ENCODE measurements around the gene CMIP.

The CMIP gene

DNA sequence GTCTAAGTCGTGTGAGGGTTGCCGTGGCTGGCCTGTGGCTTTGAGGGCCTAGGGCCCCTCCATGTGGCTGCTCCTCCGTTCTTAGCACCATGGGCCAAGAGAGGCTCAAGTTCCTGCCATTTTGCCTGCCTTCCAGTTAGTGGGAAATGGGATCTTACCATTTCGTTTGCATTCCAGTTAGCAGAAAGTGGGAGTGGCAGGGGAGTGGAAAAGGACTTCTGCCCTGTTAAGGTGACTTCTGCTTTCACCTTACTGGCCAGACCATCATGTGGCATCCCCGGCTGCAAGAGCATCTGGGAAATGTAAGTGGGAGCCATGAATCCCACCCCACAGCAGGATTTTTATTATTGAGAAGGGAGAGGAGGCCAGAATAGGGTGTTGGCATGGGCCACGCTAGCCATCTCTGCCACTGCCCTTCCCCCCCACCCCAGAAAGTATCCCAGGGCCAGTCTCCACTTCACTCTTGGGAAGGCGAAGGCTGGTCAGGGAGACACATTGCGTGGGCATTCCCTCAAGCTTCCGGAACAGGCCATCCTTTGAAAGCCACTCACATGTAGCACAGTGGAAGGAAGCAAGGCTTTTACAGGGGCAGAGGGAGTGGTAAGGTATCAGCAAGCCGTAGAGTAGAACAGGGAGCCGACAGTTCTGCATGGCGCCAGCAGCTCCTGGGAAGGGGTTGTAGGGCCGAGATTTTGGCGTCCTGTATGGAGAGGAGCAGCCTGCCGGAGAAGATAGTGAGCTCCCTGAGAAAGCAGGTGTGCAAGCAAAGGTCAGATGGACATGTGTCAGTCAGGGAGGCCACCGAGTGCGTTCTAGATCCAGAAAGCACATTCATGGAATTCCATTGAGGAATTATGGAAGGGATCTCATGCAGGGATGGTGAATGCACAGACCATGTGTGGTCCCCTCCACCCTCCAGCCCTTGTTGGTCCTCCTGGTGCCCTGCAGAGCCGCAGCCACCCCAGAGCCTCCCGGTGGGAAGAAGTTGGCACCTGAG lies 33.4 kb downstream of the CMIP start:
- TF ChIP-seq EGR1 (IDR thresholded peaks at IDR 0.05): no peak
- TF ChIP-seq, protein P1, sequence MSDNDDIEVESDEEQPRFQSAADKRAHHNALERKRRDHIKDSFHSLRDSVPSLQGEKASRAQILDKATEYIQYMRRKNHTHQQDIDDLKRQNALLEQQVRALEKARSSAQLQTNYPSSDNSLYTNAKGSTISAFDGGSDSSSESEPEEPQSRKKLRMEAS (IDR thresholded peaks at IDR 0.05): no peak

DNA sequence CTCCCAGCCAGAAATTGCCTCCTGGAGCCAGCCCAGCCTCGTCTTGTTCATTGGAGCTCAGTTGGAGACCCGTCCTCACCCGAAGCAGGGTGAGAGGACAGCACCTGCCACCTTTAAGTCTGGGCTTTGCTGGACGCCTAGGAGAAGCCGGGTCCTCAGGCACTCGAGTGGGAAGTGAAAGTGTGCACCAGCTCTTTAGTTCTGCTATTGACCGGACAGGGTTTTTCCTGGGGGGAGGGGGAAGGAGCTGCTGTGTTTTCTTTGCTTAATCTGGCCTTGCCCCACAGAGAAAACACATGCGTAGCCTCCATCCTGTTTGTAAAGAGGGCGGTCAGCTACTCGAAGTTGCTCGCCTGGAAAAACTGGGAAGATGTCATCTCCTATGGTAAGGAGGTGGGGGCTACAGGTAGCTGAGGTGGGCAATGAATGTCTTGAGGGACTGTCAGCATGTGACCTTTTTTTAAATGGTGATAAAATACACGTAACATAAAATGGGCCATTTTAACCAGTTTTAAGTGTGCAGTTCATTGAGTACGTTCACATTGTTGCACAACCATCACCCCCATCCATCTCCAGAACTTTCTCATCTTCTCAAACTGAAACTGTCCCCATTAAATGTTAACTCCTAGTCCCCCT lies 34.4 kb downstream of the CMIP start:
- no peak for TF ChIP-seq EP300 (IDR thresholded peaks at IDR 0.05; ENCODE audit: borderline replicate concordance)
- TF ChIP-seq, protein P1 (IDR thresholded peaks at IDR 0.05): no peak
- no peak for TF ChIP-seq YY1 (IDR thresholded peaks at IDR 0.05; ENCODE audit: low read depth)
- TF ChIP-seq ZBTB7A (IDR thresholded peaks at IDR 0.05; ENCODE audit: low read depth): no peak
- no peak for TF ChIP-seq REST (IDR thresholded peaks at IDR 0.05; ENCODE audit: low read depth)
- TF ChIP-seq TEAD4 (IDR thresholded peaks at IDR 0.05): no peak
- no peak for TF ChIP-seq TCF12 (IDR thresholded peaks at IDR 0.05; ENCODE audit: low read depth)
- no peak for TF ChIP-seq TAF1 (IDR thresholded peaks at IDR 0.05; ENCODE audit: low read depth)

- TF ChIP-seq, protein P2, sequence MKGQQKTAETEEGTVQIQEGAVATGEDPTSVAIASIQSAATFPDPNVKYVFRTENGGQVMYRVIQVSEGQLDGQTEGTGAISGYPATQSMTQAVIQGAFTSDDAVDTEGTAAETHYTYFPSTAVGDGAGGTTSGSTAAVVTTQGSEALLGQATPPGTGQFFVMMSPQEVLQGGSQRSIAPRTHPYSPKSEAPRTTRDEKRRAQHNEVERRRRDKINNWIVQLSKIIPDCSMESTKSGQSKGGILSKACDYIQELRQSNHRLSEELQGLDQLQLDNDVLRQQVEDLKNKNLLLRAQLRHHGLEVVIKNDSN (IDR thresholded peaks at IDR 0.05): no peak
- TF ChIP-seq TAF1 (IDR thresholded peaks at IDR 0.05; ENCODE audit: low read depth) (no peak), CEBPB (IDR thresholded peaks at IDR 0.05) (no peak), REST (IDR thresholded peaks at IDR 0.05; ENCODE audit: low read depth) (no peak), ZBTB7A (IDR thresholded peaks at IDR 0.05; ENCODE audit: low read depth) (no peak)
- TF ChIP-seq, protein P1 (IDR thresholded peaks at IDR 0.05): no peak
Observed at GRCh38 chr16:81480606-81481206, 36.1 kb downstream of the CMIP start.

DNA sequence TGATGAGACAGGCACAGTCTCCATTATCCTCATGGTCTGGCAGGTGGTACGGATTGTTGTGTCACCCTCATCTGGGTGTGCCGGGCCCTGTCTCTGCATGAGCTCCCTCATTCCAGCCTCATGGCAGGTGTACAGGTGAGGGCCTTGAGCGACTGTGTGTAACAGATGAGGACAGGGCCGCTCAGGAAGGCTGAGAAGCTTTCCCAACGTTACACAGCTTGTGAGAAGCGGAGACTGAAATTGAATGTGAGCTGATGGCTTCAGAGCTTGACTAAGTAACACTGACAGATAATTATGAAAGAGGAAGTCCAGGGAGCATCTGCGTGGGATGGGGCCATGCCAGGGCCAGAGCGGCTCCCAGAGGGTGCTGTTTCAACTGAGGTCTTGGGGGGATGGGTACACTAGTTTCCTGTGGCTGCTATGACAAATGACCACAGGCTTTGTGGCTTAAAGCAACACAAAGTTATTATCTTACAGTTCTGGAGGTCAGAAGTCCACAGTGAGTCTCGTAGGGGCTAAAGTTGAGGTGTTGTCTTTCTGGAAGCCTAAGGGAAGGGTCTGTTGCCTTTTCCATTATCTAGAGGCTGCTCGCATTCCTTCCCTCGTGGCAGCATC lies 36.7 kb downstream of the CMIP start:
- TF ChIP-seq EP300 (IDR thresholded peaks at IDR 0.05; ENCODE audit: borderline replicate concordance) (no peak), EGR1 (IDR thresholded peaks at IDR 0.05) (no peak), TCF12 (IDR thresholded peaks at IDR 0.05; ENCODE audit: low read depth) (no peak)
- TF ChIP-seq, protein P1 (IDR thresholded peaks at IDR 0.05): no peak

- TF ChIP-seq NFIC (IDR thresholded peaks at IDR 0.05) (no peak), RAD21 (IDR thresholded peaks at IDR 0.05; ENCODE audit: low read depth) (no peak), TCF12 (IDR thresholded peaks at IDR 0.05; ENCODE audit: low read depth) (no peak), EP300 (IDR thresholded peaks at IDR 0.05; ENCODE audit: borderline replicate concordance) (no peak), TAF1 (IDR thresholded peaks at IDR 0.05; ENCODE audit: low read depth) (no peak), REST (IDR thresholded peaks at IDR 0.05; ENCODE audit: low read depth) (no peak), ZBTB7A (IDR thresholded peaks at IDR 0.05; ENCODE audit: low read depth) (no peak)
- TF ChIP-seq, protein P1 (IDR thresholded peaks at IDR 0.05): no peak
Observed at GRCh38 chr16:81482329-81483063, 37.9 kb downstream of the CMIP start.
